VCaP (cell line): Measurements from ENCODE around the gene MRAS.

Experiments used
- H3K27ac ChIP-seq: fragments of 450-650 bp; 2 replicates; pipeline ENCODE4 v1.5.1; 2017
- CTCF ChIP-seq: fragments of 450-650 bp; conservative IDR thresholded peaks from 2 replicates; pipeline ENCODE4 v1.5.1; 2017; ENCODE audit warnings: mild to moderate bottlenecking, moderate library complexity

Gene MRAS

GRCh38 chr3:138362538-138362937 is 14.2 kb downstream of the MRAS start:
- H3K27ac ChIP-seq, result no peak overlapping the region
- TF ChIP-seq CTCF, result no peak

- H3K27ac ChIP-seq, result no peak overlapping the region
- no peak for TF ChIP-seq CTCF
Measured at GRCh38 chr3:138363322-138363721, 14.9 kb downstream of the MRAS start.

GRCh38 chr3:138364356-138365252 is 16.2 kb downstream of the MRAS start:
- H3K27ac ChIP-seq, result no peak overlapping the region
- no peak for TF ChIP-seq CTCF

GRCh38 chr3:138365253-138365555 is 16.8 kb downstream of the MRAS start:
- no peak overlapping the region for H3K27ac ChIP-seq
- TF ChIP-seq CTCF, result no peak

GRCh38 chr3:138366006-138366759 is 17.8 kb downstream of the MRAS start:
- no peak for TF ChIP-seq CTCF
- no peak overlapping the region for H3K27ac ChIP-seq

GRCh38 chr3:138367326-138367850 is 19.0 kb downstream of the MRAS start:
- TF ChIP-seq CTCF, result no peak

GRCh38 chr3:138367911-138368310 is 19.5 kb downstream of the MRAS start:
- no peak overlapping the region for H3K27ac ChIP-seq

More at GRCh38 chr3:138367326-138367850, 19.0 kb downstream of the MRAS start:
- no peak overlapping the region for H3K27ac ChIP-seq

More at GRCh38 chr3:138367911-138368310, 19.5 kb downstream of the MRAS start:
- TF ChIP-seq CTCF, result no peak
